ENCODE measurements around the gene CHD9NB.
A peak's percentile ranks its signal among the peaks of the same experiment; 100 is the strongest.
"Not testable (repeated sequence)": the region's sequence is repeated elsewhere in the genome, so short reads cannot be mapped to it uniquely, and the experiment has no call there.

The CHD9NB gene

DNA sequence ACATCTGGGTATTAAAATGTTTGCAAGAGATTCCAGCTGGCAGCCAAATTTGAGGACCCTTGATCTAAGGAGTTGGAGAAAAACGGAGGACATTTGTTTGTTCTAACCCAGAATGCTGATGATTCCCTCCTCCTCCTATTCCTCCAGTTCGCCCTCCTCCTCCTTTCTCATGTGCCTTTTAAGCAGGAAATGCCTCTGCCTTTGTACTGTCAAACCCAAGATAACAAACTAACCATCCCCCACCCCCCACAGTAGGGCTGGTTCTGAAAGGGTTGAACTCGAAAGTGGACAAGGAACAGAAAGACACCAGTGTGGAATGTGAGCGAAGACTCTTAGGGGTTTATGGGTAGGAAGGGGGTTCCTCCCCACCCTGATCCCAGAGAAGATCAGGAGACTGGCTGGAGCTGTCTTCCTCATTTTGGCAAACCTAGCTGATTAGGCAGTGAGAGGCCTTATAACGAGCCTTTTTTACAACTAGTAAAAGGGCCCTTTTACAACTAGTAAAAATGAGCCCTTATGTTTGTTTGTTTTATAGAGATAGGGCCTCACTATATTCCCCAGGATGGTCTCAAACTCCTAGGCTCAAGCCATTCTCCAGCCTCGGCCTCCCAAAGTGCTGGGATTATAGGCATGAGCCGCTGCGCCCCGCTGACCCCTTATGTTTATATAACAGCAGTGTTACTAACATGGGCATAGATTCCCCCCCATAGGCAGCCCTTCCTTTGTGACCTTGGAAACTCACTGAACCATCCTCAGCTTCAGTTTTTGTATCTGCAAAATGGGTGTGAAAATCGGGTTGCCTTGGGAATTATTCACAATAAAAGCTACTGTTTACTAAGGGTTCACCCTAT, 3.1 kb upstream of the CHD9NB start:
- DNase-seq = no peak

- peak; percentile 98 for DNase-seq
These were observed 2.2 kb upstream of the CHD9NB start, which contains the start of gene CHD9 for GRCh38 chr16:53054670-53055485. Gene CHD9 (plus strand): TSS chr16:53054991. CDS start chr16:53156090, 101,099 bp downstream.

DNA sequence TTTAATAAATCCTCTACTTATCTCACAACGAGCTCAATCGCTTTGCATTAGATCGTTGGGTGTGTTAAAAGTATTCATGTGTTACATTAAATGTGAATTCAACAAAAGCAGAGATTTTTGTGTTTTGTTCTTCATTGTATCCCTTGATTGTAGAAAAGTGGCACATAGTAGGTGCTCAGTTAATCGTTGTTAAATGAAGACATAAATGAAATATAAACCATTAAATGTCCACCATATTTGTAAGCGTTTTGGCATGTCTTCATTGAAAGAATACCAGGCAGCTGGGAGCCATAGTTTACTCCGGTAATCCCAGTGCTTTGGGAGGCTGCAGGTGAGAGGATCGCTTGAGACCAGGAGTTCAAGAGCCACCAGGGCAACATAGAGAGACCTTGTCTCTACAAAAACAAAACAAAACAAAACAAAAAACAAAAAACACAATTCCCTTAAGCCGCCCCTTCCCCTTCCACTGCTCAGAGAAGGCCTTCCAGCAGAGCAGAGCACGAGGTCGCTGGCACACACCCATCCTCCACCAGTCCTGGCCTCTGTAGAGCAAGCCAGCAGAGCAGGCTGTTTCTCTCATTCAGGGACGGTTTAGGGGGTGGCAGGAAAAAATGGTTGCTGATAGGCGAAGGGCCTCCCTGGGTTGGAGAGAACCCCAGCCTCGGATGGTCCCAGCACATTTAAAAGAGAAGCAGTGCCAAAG, 1.4 kb upstream of the CHD9NB start:
- DNase-seq = no peak

GRCh38 chr16:53051255-53051654, 1.4 kb downstream of the CHD9NB start:
- DNase-seq = not testable (repeated sequence)

GRCh38 chr16:53048139-53048915, 4.4 kb downstream of the CHD9NB start:
- DNase-seq = no peak

DNA sequence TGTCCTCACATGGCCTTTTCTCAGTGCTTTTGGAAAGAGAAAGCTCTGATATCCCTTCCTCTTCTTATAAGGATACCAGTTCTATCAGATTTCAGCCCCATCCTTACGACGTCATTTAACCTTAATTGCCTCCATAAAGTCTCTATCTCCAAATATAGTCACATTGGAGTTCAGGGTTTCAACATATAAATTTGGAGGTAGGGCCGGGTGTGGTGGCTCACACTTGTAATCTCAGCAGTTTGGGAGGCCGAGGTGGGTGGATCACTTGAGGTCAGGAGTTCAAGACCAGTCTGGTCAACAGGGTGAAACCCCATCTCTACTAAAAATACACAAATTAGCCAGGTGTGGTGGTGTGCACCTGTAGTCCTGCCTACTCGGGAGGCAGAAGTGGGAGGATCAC, 5.2 kb downstream of the CHD9NB start:
- not testable (repeated sequence) for DNase-seq

- no peak for DNase-seq
These were observed 7.1 kb downstream of the CHD9NB start for GRCh38 chr16:53045341-53046220.

DNA sequence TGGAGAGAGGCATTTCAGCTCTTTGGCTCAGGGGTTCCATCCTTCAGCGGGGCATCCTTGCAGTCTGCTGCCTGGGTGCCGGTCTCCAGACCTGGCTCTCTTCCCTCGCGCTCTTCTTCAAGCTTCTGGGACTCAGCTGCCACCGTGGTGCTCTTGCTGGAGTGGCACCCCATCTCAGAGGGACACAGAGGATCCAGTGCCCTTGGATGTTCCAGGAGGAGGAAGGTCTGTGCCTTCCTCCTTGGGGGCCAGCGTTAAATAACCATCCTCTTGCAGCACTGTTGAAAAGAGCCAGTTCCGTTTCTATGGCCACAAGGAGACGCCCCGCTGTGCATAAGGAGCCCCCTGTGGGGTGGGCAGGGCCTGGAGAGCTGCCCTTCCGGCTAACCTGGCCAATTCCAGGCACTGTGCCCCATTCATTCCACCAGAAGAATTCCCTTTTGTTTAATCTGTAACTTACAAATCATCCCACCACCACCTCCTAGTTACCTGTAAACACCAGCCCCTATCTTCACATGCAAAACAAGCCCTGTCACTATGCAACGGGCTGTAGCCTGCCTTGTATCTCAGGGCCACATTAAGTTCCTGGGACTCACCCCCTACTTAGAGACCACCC, 8.6 kb downstream of the CHD9NB start:
- peak; percentile 44 for DNase-seq

DNA sequence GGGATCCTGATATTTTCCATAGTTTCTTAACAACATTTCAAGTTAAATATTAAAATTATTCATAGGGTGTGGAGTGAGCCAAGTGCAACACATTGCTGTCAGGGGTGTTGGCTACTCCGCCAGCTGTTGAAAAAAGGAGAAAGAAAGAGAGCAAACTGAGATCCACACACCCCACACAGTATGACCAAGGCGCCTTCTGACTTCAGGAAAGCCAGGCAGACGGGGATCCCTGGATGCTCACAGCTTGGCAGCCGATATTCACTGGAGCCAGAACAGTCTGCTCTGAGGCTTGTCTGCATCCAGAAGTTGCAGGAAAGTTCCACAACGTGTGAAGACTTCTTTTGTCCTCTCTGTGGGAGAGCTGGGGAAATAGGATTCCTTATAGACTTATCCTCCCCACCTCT, 9.3 kb downstream of the CHD9NB start:
- DNase-seq = no peak

GRCh38 chr16:53042235-53042701, 10.4 kb downstream of the CHD9NB start:
- no peak for DNase-seq

DNA sequence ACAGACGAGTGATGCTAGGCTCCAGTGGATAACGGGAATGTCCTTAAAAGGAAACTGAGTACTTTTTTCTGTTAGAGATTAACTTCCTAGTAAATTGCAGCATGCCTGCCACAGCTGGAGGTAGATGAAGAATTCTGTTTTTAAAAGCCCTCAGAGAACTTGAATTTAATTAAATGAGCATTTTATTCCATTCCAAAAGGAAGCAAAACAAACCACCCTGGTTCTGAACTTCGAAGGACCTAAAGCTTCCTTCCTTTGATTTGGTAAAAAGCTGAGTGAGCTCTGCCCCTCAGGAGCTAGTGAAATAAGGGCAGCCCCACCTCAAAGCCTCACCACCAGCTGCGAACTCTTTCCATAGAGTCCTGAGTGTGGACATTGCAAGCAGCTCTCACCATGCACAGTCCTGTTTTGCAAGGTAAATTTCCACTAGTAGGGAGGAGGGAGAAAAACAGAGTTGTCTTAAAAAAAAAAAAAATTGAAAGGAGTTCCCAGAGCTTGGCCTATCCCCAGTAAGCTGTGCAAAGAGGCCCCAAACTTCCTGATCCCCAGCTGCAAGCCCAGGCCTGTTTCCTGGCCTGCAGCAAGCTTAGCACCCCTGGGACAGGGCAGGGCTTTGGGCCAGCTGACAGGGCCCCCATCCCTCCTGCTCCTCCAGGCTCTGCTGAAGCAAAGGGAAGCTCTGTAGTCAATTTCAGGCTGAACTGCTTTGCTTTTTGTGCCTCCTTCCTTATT, 11.2 kb downstream of the CHD9NB start:
- DNase-seq = no peak

GRCh38 chr16:53040788-53041187, 11.9 kb downstream of the CHD9NB start:
- DNase-seq = no peak

DNA sequence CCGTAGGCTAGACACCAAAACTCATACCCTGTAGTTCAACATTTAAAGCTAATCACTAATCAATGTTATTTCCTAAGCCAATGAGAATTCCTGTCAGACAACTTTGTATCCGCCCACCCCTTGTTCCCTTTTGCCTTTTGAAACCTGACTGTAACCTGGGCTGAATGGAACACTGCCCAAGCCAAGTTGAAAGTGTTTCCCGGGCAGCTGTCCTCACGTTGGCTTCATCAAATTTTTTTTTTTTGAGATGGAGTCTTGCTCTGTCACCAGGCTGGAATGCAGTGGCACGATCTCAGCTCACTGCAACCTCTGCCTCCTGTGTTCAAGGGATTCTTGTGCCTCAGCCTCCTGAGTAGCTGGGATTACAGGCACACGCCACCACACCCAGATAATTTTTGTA, 16.0 kb downstream of the CHD9NB start:
- DNase-seq = not testable (repeated sequence)

DNA sequence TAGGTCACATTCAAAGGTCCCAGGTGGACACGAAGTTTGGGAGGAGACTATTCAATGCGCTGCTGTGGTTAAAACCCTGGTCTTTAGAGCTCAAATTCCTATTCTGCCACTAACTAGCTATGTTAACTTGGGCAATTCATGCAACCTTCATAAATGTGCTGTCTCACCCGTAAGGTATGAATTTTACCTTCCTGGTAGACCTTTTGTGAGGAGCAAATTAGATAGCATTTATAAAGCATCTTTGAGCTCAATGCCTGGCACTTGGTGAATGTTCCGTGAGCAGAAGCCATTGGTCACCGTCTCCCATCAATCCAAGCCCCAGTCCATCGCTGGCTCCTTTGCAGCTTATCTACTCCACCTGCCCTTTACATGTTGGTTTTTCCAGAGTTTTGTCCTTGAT, 16.6 kb downstream of the CHD9NB start:
- DNase-seq = no peak

- DNase-seq = no peak
These were observed 17.3 kb downstream of the CHD9NB start for GRCh38 chr16:53035176-53035942.

DNA sequence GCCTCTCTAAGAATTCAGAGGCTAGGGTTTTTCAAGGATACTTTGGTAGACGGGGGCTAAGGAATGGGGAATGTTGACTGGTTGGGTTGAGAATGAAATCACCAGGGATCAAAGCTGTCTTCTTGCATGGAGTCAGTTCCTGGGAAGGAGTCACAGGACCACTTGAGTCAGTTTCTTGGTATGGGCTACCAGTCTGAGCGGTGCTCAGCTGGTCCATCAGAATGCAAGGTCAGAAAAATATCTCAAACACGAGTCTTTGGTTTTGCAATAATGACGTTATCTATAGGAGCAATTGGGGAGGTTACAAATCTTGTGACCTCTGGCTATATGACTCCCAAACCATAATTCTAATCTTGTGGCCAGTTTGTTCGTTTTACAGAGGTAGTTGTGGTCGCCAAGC, 18.4 kb downstream of the CHD9NB start:
- no peak for DNase-seq

- no peak for DNase-seq
These were observed 21.3 kb downstream of the CHD9NB start for GRCh38 chr16:53031323-53031942.

DNA sequence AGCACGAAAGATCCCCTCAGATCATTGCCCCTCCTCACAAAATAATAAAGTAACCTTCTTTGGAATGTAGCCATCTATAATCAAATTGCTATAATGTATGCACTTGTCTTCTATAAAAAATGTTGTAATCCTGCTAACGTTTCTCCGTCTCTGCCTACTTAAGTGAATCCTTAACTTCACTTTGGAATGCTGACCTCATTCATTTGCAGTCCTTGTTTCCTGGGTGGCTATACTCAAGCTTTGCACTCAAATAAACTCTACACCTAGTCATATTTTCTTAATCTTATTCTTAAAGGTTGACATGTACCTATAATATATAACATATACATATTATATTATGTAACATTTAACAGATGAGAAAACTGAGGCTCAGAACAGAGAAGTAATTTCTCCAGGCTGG, 22.7 kb downstream of the CHD9NB start:
- no peak for DNase-seq

DNA sequence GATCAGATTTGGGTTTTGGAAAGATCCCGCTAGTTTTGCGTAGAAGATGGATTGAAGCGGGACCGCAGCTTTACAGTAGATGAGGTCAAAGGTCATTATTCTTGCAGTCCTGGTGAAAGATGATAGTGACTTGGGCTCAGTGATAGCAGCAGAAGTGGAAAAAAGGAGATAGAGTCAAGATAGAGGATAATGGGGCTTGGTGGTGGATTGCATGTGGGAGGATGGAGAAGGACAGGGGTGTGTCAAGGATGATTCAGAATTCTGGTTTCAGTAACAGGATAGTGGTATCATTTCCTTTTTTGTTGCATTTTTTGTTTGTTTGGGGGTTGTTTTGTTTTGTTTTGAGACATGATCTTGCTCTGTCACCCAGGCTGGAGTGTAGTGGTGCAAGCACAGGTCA, 28.7 kb downstream of the CHD9NB start:
- DNase-seq = no peak

Measured in retina (tissue), 1 donor.